CD4-positive, alpha-beta T cell (primary cell): Measurements from ENCODE around the gene SPECC1L. TPM values are rescaled to one million over a fixed set of nuclear protein-coding genes. Genes with fewer than 3 reads are reported as not detected.

Experiments used
- ATAC-seq: fragments of 200-7000 bp; cut with Tn5 transposase; one replicate; pipeline ENCODE4 v1.10.0; 2022; ENCODE audit warnings: mild to moderate bottlenecking; ENCODE audit not compliant: poor library complexity
- CTCF ChIA-PET: fragments of 350-600 bp; sonication (Branson Sonifier 250); formaldehyde crosslinking; loops from one replicate; lab custom pipeline; 2021; ENCODE audit warnings: antibody characterized with exemption, inconsistent platforms; lab: Charles Lee
- POLR2A ChIA-PET: fragments of 350-600 bp; sonication (Branson Sonifier 250); formaldehyde crosslinking; loops from one replicate; lab custom pipeline; 2021; ENCODE audit warnings: antibody characterized with exemption, inconsistent platforms; lab: Charles Lee
- DNase-seq, 14 experiments: peaks; one replicate each; pipeline ENCODE4 v3.0.0-alpha.2; 2013 to 2020; ENCODE audit warnings: mixed read lengths in 2 of 14
- H3K27ac ChIP-seq, 2 donors: one replicate each; pipeline versions ENCODE4 v1.5.1 to v1.7.0; 2013; ENCODE audit warnings: low read length in 2 of 2, low read depth in 1 of 2, mild to moderate bottlenecking in 1 of 2
- H3K27me3 ChIP-seq, 2 experiments: 1 replicate in 1 of 2; 2 replicates in 1 of 2; pipeline versions ENCODE4 v1.6.1 to v1.7.0; 2013; ENCODE audit warnings: low read length in 2 of 2, control low read depth in 1 of 2, mild to moderate bottlenecking in 1 of 2, moderate library complexity in 1 of 2; ENCODE audit not compliant: insufficient read depth in 2 of 2, control insufficient read depth in 1 of 2
- H3K36me3 ChIP-seq: one replicate; pipeline ENCODE4 v1.6.1; 2013; ENCODE audit warnings: low read length, control low read depth; ENCODE audit not compliant: insufficient read depth
- H3K4me1 ChIP-seq: one replicate; pipeline ENCODE4 v1.6.1; 2013; ENCODE audit warnings: low read length, control low read depth; ENCODE audit not compliant: insufficient read depth
- H3K4me3 ChIP-seq: one replicate; pipeline ENCODE4 v1.5.1; 2013; ENCODE audit warnings: mild to moderate bottlenecking, low read length, moderate library complexity
- H3K9me3 ChIP-seq, 2 experiments: 1 replicate in 1 of 2; 2 replicates in 1 of 2; pipeline versions ENCODE4 v1.6.1 to v1.7.0; 2013; ENCODE audit warnings: low read length in 2 of 2, mild to moderate bottlenecking in 2 of 2, control low read depth in 1 of 2, moderate library complexity in 1 of 2; ENCODE audit not compliant: control insufficient read depth in 1 of 2, insufficient read depth in 1 of 2
- H3K27ac Mint-ChIP-seq: one replicate; pipeline ENCODE4 v1.8.0; 2020; ENCODE audit warnings: mixed read lengths
- H3K27me3 Mint-ChIP-seq: one replicate; pipeline ENCODE4 v1.8.0; 2021; ENCODE audit warnings: mixed read lengths
- H3K36me3 Mint-ChIP-seq: one replicate; pipeline ENCODE4 v1.8.0; 2021; ENCODE audit warnings: low read depth, mixed read lengths
- H3K4me1 Mint-ChIP-seq: one replicate; pipeline ENCODE4 v1.8.0; 2021; ENCODE audit warnings: low read depth, mixed read lengths
- H3K4me3 Mint-ChIP-seq: one replicate; pipeline ENCODE4 v1.8.0; 2020; ENCODE audit warnings: mild to moderate bottlenecking, mixed read lengths
- H3K9me3 Mint-ChIP-seq: one replicate; pipeline ENCODE4 v1.8.0; 2020; ENCODE audit warnings: mixed read lengths
- CTCF ChIP-seq: fragments of 200-600 bp; IDR thresholded peaks from one replicate; pipeline ENCODE4 v1.8.0; 2022; ENCODE audit warnings: antibody characterized with exemption, mild to moderate bottlenecking
- intact Hi-C, 2 experiments: fragments of 100-400 bp; cut with DNase I in 1 of 2; cut with micrococcal nuclease in 1 of 2; formaldehyde crosslinking; loops; one replicate each; pipeline versions ENCODE4 v1.15.1 to v1.9.0; 2023 to 2025; cut with DNase I, micrococcal nuclease
- total RNA-seq, 174 experiments: library from RNA in 2 of 174; stranded (reverse) in 2 of 174; gene quantifications; one replicate each; pipeline ENCODE4 v1.2.3 and lab custom pipeline; 2021 to 2026

The SPECC1L gene
- total RNA-seq, 2 experiments from 2014 or later, result 27.5 to 31.8 TPM

GRCh38 chr22:24380905-24381230 is 110.2 kb downstream of the SPECC1L start:
- intact Hi-C loops, result no loop called here
- ChIA-PET CTCF (no interaction called here), POLR2A (no interaction called here)
- Histone ChIP-seq H3K4me1 (peaks cover 6% of the 10 kb centered on the region), H3K9me3 (no peaks in the 10 kb centered on the region), H3K4me3 (no peak overlapping the region), H3K27me3 (no peaks in the 10 kb centered on the region), H3K36me3 (peaks cover 23% of the 10 kb centered on the region), H3K27ac (no peak overlapping the region)
- Mint-ChIP-seq H3K36me3 (peaks cover 41% of the 10 kb centered on the region), H3K27ac (no peak overlapping the region), H3K4me3 (no peak overlapping the region), H3K4me1 (peaks cover 37% of the 10 kb centered on the region), H3K27me3 (no peaks in the 10 kb centered on the region), H3K9me3 (no peaks in the 10 kb centered on the region)
- ATAC-seq, result no peak
- DNase-seq, result no peak
- TF ChIP-seq CTCF, result no peak

- CTCF ChIA-PET, result no interaction called here
- H3K4me3 ChIP-seq, result no peak overlapping the region
- POLR2A ChIA-PET, result no interaction called here
Observed at GRCh38 chr22:24383061-24383460, 112.4 kb downstream of the SPECC1L start.

GRCh38 chr22:24384131-24384530 is 113.5 kb downstream of the SPECC1L start:
- Histone ChIP-seq H3K27ac (no peak overlapping the region), H3K4me1 (peaks cover 6% of the 10 kb centered on the region), H3K9me3 (no peaks in the 10 kb centered on the region), H3K4me3 (no peak overlapping the region), H3K27me3 (no peaks in the 10 kb centered on the region), H3K36me3 (peaks cover 5% of the 10 kb centered on the region)
- Mint-ChIP-seq H3K4me1 (peaks cover 15% of the 10 kb centered on the region), H3K27me3 (no peaks in the 10 kb centered on the region), H3K36me3 (peaks cover 22% of the 10 kb centered on the region), H3K27ac (no peak overlapping the region), H3K4me3 (no peak overlapping the region), H3K9me3 (no peaks in the 10 kb centered on the region)
- TF ChIP-seq CTCF, result no peak
- ChIA-PET CTCF (no interaction called here), POLR2A (no interaction called here)
- intact Hi-C loops, result no loop called here
- no peak for DNase-seq
- no peak for ATAC-seq

More at GRCh38 chr22:24383061-24383460, 112.4 kb downstream of the SPECC1L start:
- no peaks in the 10 kb centered on the region for H3K9me3 ChIP-seq
- ATAC-seq (no peak), DNase-seq (no peak)
- Mint-ChIP-seq H3K4me1 (peaks cover 26% of the 10 kb centered on the region), H3K27ac (no peak overlapping the region), H3K9me3 (no peaks in the 10 kb centered on the region), H3K27me3 (no peaks in the 10 kb centered on the region), H3K36me3 (peaks cover 23% of the 10 kb centered on the region), H3K4me3 (no peak overlapping the region)
- H3K4me1 ChIP-seq, result peaks cover 6% of the 10 kb centered on the region
- H3K27ac ChIP-seq, result no peak overlapping the region
- TF ChIP-seq CTCF, result no peak
- peaks cover 9% of the 10 kb centered on the region for H3K36me3 ChIP-seq
- intact Hi-C loops, result no loop called here
- H3K27me3 ChIP-seq, result no peaks in the 10 kb centered on the region
